Jurkat, Clone E6-1 (cell line): ENCODE results near the gene ADARB2.
A peak's percentile ranks its signal among the peaks of the same experiment; 100 is the strongest.

ENCODE experiments used
- DNase-seq: peaks from one replicate; pipeline ENCODE4 v3.0.0-alpha.2; 2011; ENCODE audit warnings: low read depth, low spot score
- H3K4me3 ChIP-seq: 2 replicates; pipeline ENCODE4 v1.5.1; 2011; ENCODE audit warnings: mild to moderate bottlenecking, low read length, control low read depth, moderate library complexity

The ADARB2 gene

GRCh38 chr10:1652151-1652550 is 85.2 kb downstream of the ADARB2 start:
- no peak overlapping the region for H3K4me3 ChIP-seq
- DNase-seq, result no peak

- H3K4me3 ChIP-seq, result no peak overlapping the region
- DNase-seq, result no peak
These were observed 85.9 kb downstream of the ADARB2 start for GRCh38 chr10:1651270-1651966.

DNA sequence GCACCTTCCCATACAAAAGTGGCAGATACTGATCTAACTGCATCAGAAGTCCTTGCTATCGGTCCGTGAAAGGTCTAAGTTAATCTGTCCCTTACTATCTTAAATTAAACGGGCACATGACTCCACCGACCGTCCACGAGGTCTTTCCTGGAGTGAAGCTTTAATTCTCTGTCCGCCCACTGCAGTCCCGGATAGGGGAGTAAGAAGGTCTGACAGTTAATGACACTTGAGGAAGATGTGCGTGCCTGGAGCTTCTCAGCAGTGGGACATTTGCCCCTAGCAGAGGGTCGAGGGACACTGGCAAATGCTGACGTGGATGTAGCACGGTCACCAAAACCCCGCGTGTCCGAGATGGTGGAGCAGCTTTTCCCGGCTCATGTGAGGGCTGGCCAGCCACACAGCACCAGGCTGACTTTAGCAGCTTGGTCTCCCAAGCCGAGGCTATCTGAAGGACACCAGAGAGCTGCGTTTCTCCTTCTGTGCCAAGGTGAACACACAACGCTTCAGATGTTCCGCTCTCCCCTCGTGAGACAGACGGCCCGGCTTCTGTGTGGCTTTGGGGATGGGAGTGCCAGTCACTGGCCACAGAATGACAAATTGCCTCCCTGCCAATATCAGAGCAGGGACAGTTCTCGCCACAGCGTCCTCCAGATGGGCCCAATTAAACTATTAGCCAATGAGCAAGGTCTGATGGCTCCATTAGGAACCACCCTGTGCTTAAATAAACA is 86.6 kb downstream of the ADARB2 start:
- no peak for DNase-seq
- H3K4me3 ChIP-seq, result no peak overlapping the region

DNA sequence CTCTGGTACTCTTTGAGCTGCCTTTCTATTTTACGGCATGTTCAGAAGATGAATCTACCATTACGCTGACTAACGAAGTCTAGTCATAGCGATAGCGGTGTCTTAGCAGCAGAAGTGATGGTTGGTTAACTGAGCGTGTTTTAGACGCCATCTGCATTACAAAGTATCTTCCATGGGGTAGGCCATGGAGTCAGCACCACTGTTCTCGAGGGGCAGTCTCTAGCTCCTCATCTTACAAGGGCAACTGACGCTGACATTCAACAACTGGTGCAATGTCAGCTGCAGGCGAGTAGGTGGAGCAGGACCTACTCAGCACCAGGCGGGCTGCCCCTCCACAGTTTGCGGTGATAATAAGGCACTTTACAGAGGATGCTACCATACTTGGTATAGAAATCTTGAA is 88.7 kb downstream of the ADARB2 start:
- DNase-seq, result no peak
- no peak overlapping the region for H3K4me3 ChIP-seq

DNA sequence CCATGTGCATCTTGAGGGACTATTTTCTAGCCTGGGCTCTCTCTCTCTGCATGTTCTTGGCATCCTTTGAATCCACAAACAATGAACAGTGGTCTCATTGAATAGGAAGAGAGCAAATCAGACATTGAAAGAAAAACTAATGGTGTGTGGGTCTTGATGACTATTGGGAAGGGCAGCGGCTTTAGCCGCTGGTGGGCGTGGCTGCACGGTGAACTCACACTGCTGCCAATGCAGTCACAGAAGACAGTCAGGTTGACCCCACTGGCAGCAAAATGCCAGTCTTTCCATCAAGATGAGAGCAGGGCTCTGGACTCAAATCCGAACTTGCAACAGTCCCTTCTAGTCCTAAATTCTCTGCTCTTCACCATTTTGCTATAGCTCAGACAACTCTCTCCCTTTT is 91.0 kb downstream of the ADARB2 start:
- no peak for DNase-seq
- no peak overlapping the region for H3K4me3 ChIP-seq

DNA sequence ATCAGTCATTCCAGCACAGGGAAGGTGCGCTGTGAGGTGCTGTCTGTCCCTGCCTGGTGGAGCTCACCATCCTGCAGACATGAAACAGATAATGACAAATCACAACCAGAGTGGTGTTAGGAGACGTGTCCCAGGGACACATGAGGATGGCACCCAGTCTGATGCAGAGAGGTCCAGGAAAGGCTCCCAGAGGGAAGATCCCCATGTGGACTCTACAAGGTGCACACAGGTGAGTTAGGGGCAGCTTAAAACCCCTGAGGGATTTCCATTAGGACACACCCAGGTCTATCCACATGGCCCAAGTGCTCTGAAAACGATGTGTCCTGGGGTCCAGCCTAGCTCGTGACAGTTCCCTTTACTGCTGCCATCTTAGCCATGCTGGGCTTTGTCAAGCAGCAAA is 91.4 kb downstream of the ADARB2 start:
- DNase-seq, result no peak
- H3K4me3 ChIP-seq, result no peak overlapping the region

DNA sequence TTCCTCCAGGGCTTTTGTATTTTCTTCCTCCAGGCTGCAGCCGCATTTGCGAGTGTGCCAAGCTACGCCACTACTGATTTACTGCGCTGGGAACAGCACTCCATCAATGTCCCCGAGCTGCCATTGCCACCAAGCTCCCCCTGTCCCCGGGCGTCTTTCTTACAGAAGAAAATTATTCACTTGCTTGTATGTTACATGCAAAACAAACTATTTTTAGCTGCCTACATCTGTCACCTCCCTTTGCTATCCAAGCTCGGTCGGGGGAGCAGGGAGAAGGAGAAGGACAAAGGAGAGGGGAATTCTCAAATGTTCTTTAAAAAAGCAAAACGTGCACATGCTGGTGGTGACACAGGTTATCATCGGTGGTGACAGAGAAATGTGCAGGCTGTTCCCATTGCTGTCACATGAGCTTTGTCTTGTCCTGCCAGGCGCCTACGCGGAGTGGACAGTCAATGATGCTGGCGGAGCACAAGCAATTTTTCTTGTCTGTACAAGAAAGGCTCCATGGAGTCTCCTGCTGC is 93.1 kb downstream of the ADARB2 start:
- no peak for DNase-seq
- H3K4me3 ChIP-seq, result no peak overlapping the region

DNA sequence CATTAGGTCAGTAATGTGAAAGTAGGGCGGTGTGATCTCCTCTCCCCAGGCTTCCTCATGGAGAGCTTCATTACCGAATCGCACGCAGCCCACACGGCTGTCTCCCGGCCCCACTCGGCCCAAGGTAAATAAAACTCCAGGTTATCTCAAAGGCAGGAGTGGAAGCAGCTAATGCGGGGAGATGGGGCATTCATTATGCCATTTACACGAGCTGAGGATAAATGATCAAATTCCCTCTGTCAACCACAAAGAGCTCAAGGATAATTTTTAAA is 93.5 kb downstream of the ADARB2 start:
- no peak overlapping the region for H3K4me3 ChIP-seq
- DNase-seq, result no peak

GRCh38 chr10:1643161-1643907 is 94.0 kb downstream of the ADARB2 start:
- H3K4me3 ChIP-seq, result no peak overlapping the region
- DNase-seq, result peak; percentile 17

GRCh38 chr10:1642600-1643160 is 94.6 kb downstream of the ADARB2 start:
- no peak for DNase-seq
- H3K4me3 ChIP-seq, result no peak overlapping the region

- H3K4me3 ChIP-seq, result no peak overlapping the region
- DNase-seq, result no peak
These were observed 95.9 kb downstream of the ADARB2 start for GRCh38 chr10:1641402-1641801.

DNA sequence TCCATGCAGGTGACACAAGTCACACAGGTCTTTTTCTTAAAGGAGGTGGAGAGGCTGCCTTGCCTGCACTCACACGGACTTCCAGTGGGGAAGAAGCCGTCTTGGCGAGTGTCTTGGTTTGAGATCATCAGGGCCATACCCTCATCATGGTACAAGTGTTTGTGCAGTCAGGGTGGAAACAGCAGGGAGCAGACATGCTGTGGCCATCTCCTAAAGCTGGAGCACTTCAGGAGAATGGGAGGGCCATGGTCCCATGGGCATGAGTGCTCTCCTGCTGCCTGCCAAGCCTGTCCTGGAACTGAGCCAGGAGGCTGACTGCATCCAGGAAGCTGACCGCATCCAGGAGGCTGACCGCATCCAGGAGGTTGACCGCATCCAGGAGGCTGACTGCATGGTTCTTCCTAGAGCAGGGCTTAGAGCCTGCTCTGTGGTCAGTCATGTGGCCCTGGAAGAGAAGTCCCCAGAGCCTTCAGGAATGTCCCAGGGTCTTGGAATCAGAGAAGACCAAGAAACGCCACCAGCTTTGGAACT is 98.4 kb downstream of the ADARB2 start:
- DNase-seq, result no peak

DNA sequence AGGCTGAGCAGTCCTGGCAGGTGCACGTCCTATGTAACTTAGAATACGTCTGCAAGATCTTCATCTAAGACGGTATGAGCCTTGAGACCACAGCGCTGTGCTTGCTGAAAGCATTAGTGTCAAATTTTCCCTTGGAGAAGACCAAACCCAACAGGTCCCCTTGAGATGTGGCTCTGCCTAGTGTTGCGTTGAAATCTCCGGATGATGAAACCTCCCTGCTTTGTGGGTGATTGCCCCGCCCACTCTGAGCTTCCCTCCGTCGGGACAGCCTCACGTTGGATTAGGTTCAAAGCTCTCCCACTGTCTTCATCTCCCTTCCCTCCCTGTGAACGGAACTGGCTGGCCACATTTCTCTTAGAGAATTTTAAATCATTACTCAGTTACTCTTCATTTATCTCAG is 102.0 kb downstream of the ADARB2 start:
- H3K4me3 ChIP-seq, result no peak overlapping the region
- no peak for DNase-seq

More for the DNA sequence above, 98.4 kb downstream of the ADARB2 start:
- no peak overlapping the region for H3K4me3 ChIP-seq

- no peak for DNase-seq
- no peak overlapping the region for H3K4me3 ChIP-seq
These were observed 103.1 kb downstream of the ADARB2 start for GRCh38 chr10:1634239-1634638.

- DNase-seq, result no peak
- no peak overlapping the region for H3K4me3 ChIP-seq
These were observed 103.5 kb downstream of the ADARB2 start for GRCh38 chr10:1633783-1634182.

GRCh38 chr10:1632596-1632995 is 104.7 kb downstream of the ADARB2 start:
- DNase-seq, result no peak
- no peak overlapping the region for H3K4me3 ChIP-seq

DNA sequence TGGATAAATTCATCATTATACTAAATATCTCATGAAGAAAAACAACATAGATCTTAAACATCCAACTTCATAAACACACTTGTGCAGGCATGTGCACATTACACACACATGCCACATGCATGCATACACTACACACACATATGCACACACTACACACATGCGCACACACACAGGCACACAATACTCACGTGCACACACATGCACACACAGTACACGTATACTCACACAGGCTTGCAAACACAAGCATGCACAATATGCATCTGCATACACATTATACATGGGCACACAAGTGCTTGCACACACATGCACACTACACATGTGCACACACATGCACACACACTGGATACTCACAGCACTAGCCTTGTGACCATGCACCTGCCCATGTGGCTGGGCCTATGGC is 105.2 kb downstream of the ADARB2 start:
- no peak overlapping the region for H3K4me3 ChIP-seq
- DNase-seq, result no peak

- DNase-seq, result peak; percentile 84
- 0 out of 2 replicates have a peak overlapping the region, but pooled peaks have one; percentile 3 for H3K4me3 ChIP-seq
These were observed 106.0 kb downstream of the ADARB2 start for GRCh38 chr10:1631282-1631681.

GRCh38 chr10:1630304-1630703 is 107.0 kb downstream of the ADARB2 start:
- no peak overlapping the region for H3K4me3 ChIP-seq
- DNase-seq, result no peak
